HepG2 (cell line): ENCODE measurements around the gene LIN7A. TPM values are rescaled to one million over a fixed set of nuclear protein-coding genes. Genes with fewer than 3 reads are reported as not detected.

ENCODE experiments used
- ATF7 ChIP-seq, 2 experiments: fragments of 450-650 bp in 1 of 2; sonication (generic) in 1 of 2; formaldehyde crosslinking in 1 of 2; IDR thresholded peaks; 2 replicates each; pipeline versions ENCODE4 v1.4.0 to v1.6.1; 2016 to 2020; ENCODE audit warnings: antibody characterized with exemption in 1 of 2, mild to moderate bottlenecking in 1 of 2, missing genetic modification reagents in 1 of 2
- HOXA3 ChIP-seq: sonication (generic); formaldehyde crosslinking; IDR thresholded peaks from 2 replicates; pipeline ENCODE4 v1.5.0; 2020; ENCODE audit warnings: missing genetic modification reagents
- KLF9 ChIP-seq: IDR thresholded peaks from 2 replicates; pipeline ENCODE4 v1.6.1; 2016; ENCODE audit warnings: low read depth
- MAFF ChIP-seq: IDR thresholded peaks from 2 replicates; pipeline ENCODE4 v1.6.1; 2011; ENCODE audit warnings: low read depth, low read length, improper control_type of control experiment
- MIER3 ChIP-seq: IDR thresholded peaks from 2 replicates; pipeline ENCODE4 v1.6.1; 2016; ENCODE audit warnings: missing compliant biosample characterization, borderline replicate concordance
- NBN ChIP-seq: fragments of 450-650 bp; conservative IDR thresholded peaks from 2 replicates; pipeline ENCODE4 v1.6.1; 2017
- NFIB ChIP-seq: sonication (generic); formaldehyde crosslinking; IDR thresholded peaks from 2 replicates; pipeline ENCODE4 v1.9.0; 2021; ENCODE audit warnings: missing genetic modification reagents, mild to moderate bottlenecking, borderline replicate concordance
- NR0B2 ChIP-seq: sonication (generic); formaldehyde crosslinking; IDR thresholded peaks from 2 replicates; pipeline ENCODE4 v1.4.0; 2020; ENCODE audit warnings: mild to moderate bottlenecking, missing genetic modification reagents
- SAFB2 ChIP-seq: sonication (generic); formaldehyde crosslinking; IDR thresholded peaks from 2 replicates; pipeline ENCODE4 v1.5.1; 2020; ENCODE audit warnings: missing genetic modification reagents, low read depth, mild to moderate bottlenecking, borderline replicate concordance
- WIZ ChIP-seq: sonication (generic); formaldehyde crosslinking; IDR thresholded peaks from 2 replicates; pipeline ENCODE4 v1.5.1; 2020; ENCODE audit warnings: mild to moderate bottlenecking, missing genetic modification reagents
- ZFAT ChIP-seq: sonication (generic); formaldehyde crosslinking; conservative IDR thresholded peaks from 2 replicates; pipeline ENCODE4 v1.8.1; 2023; ENCODE audit warnings: missing genetic modification reagents, inconsistent platforms
- ZNF124 ChIP-seq: sonication (generic); formaldehyde crosslinking; IDR thresholded peaks from 2 replicates; pipeline ENCODE4 v1.4.0; 2020; ENCODE audit warnings: missing genetic modification reagents
- ZNF281 ChIP-seq: sonication (generic); formaldehyde crosslinking; IDR thresholded peaks from 2 replicates; pipeline ENCODE4 v1.4.0; 2020; ENCODE audit warnings: missing genetic modification reagents, borderline replicate concordance
- ZNF282 ChIP-seq: fragments of 450-650 bp; IDR thresholded peaks from 2 replicates; pipeline ENCODE4 v1.6.1; 2018; ENCODE audit not compliant: partially characterized antibody
- ZNF33B ChIP-seq: sonication (generic); formaldehyde crosslinking; IDR thresholded peaks from 2 replicates; pipeline ENCODE4 v1.5.1; 2020; ENCODE audit warnings: mild to moderate bottlenecking, missing genetic modification reagents
- ZNF367 ChIP-seq: sonication (generic); formaldehyde crosslinking; IDR thresholded peaks from 2 replicates; pipeline ENCODE4 v1.4.0; 2020; ENCODE audit warnings: missing genetic modification reagents, borderline replicate concordance
- ZNF644 ChIP-seq: IDR thresholded peaks from 2 replicates; pipeline ENCODE4 v1.6.1; 2016; ENCODE audit warnings: low read depth
- ZNF720 ChIP-seq: sonication (generic); formaldehyde crosslinking; IDR thresholded peaks from 2 replicates; pipeline ENCODE4 v1.4.0; 2020; ENCODE audit warnings: missing genetic modification reagents
- ZNF766 ChIP-seq: sonication (generic); formaldehyde crosslinking; IDR thresholded peaks from 2 replicates; pipeline ENCODE4 v1.5.0; 2020; ENCODE audit warnings: missing genetic modification reagents, borderline replicate concordance
- ZNF816 ChIP-seq: sonication (generic); formaldehyde crosslinking; IDR thresholded peaks from 2 replicates; pipeline ENCODE4 v1.8.0; 2022; ENCODE audit warnings: missing genetic modification reagents, mild to moderate bottlenecking, borderline replicate concordance
- polyA plus RNA-seq, 8 experiments: library from polyadenylated mRNA; depleted of rRNA in 3 of 8; stranded (reverse) in 7 of 8; unstranded in 1 of 8; fragments of >200 nt; fragmentation: Illumina TruSeq in 4 of 8; extraction: Trizol in 4 of 8; gene quantifications; 2 replicates each; pipeline versions ENCODE4 v1.2.1 to v1.2.3, GENCODE V29; 2011 to 2016; ENCODE audit warnings: low read depth in 4 of 8, missing spikeins in 1 of 8, mixed read lengths in 1 of 8; ENCODE audit not compliant: insufficient read depth in 1 of 8
- total RNA-seq, 5 experiments: library from RNA; depleted of rRNA; stranded (reverse); fragments of >200 nt; fragmentation: Illumina TruSeq; extraction: Trizol; gene quantifications; 2 replicates each; pipeline ENCODE4 v1.2.3, GENCODE V29; 2016; ENCODE audit warnings: low read depth in 1 of 5
- TF ChIP-seq, protein P1 (sequence below): sonication (generic); formaldehyde crosslinking; conservative IDR thresholded peaks from 2 replicates; pipeline ENCODE4 v1.4.0; 2020; ENCODE audit warnings: missing genetic modification reagents
- TF ChIP-seq, protein P2 (sequence below): sonication (generic); formaldehyde crosslinking; IDR thresholded peaks from 2 replicates; pipeline ENCODE4 v1.4.0; 2020; ENCODE audit warnings: missing genetic modification reagents
- TF ChIP-seq, protein P3 (sequence below): sonication (generic); formaldehyde crosslinking; IDR thresholded peaks from 2 replicates; pipeline ENCODE4 v1.8.1; 2023; ENCODE audit warnings: mild to moderate bottlenecking, moderate library complexity, missing genetic modification reagents

The LIN7A gene
- total and polyA plus RNA-seq, 2 of the 13 experiments (the other 11 are each of a cell fraction or from before 2014, with no cell fraction given): 18.5 to 19.2 TPM

DNA sequence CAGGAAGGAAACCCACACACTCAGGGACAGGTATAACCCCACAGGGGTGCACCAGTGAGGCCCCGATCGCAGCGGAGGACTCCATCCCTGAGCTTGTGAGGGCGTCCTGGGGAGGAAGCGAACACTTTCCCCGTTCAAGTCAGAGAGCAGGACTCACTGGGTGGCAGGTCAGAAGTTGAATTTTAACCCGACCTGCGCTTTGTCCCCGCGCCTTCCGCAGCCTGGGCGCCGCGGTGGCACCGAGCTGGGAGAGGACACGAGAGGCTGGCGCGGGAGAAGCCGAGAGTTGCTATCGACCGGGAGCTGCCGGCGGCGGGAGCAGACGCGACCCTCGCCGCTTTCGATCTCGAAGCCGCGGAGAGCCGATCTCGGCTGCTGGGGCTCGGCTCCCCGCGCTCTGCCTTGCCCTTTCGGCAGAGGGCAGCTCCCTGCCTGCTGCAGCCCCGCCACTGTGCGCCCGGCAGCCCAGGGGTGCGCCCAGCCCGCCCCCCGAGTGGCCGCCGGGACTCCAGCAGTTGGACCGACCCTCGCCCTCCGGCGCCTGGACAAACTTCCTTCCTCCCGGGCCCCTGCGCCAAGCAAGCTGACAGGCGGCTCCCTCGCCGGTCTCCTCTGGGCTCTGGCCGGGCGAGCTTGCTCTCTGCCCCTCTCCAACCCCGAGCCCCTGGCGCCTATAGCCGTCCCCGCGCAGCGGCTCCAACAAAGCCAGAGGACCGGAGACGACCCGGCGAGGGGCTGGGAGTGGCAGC lies 918 bp downstream of the LIN7A start (continued):
- TF ChIP-seq HOXA3 (CRISPR knock-in tag): peak; percentile 72; the same call in 1 of the 2 replicates
- no peak for TF ChIP-seq ZNF33B
- no peak for TF ChIP-seq NR0B2
- TF ChIP-seq ZFAT (CRISPR knock-in tag): no peak
- TF ChIP-seq, protein P1, sequence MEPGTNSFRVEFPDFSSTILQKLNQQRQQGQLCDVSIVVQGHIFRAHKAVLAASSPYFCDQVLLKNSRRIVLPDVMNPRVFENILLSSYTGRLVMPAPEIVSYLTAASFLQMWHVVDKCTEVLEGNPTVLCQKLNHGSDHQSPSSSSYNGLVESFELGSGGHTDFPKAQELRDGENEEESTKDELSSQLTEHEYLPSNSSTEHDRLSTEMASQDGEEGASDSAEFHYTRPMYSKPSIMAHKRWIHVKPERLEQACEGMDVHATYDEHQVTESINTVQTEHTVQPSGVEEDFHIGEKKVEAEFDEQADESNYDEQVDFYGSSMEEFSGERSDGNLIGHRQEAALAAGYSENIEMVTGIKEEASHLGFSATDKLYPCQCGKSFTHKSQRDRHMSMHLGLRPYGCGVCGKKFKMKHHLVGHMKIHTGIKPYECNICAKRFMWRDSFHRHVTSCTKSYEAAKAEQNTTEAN (CRISPR knock-in tag): no peak; the same call in 1 of the 2 replicates
- TF ChIP-seq ZNF282: no peak
- TF ChIP-seq ZNF644 (CRISPR knock-in tag): no peak
- TF ChIP-seq, protein P2, sequence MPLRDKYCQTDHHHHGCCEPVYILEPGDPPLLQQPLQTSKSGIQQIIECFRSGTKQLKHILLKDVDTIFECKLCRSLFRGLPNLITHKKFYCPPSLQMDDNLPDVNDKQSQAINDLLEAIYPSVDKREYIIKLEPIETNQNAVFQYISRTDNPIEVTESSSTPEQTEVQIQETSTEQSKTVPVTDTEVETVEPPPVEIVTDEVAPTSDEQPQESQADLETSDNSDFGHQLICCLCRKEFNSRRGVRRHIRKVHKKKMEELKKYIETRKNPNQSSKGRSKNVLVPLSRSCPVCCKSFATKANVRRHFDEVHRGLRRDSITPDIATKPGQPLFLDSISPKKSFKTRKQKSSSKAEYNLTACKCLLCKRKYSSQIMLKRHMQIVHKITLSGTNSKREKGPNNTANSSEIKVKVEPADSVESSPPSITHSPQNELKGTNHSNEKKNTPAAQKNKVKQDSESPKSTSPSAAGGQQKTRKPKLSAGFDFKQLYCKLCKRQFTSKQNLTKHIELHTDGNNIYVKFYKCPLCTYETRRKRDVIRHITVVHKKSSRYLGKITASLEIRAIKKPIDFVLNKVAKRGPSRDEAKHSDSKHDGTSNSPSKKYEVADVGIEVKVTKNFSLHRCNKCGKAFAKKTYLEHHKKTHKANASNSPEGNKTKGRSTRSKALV (CRISPR knock-in tag): peak; percentile 93; the same call in 1 of the 2 replicates
- TF ChIP-seq SAFB2 (CRISPR knock-in tag): peak; percentile 96
- TF ChIP-seq ZNF367 (CRISPR knock-in tag): no peak
- no peak for TF ChIP-seq NBN
- TF ChIP-seq KLF9 (CRISPR knock-in tag): 0 out of 2 replicates have a peak, but pooled peaks have one; percentile 45
- no peak for TF ChIP-seq ATF7 (IDR thresholded peaks at IDR 0.05)
- TF ChIP-seq ATF7 (CRISPR knock-in tag; IDR thresholded peaks at IDR 0.05): no peak
- 0 out of 2 replicates have a peak, but pooled peaks have one; percentile 68 for TF ChIP-seq ZNF766 (CRISPR knock-in tag)
- no peak for TF ChIP-seq ZNF720 (CRISPR knock-in tag)
- TF ChIP-seq, protein P3, sequence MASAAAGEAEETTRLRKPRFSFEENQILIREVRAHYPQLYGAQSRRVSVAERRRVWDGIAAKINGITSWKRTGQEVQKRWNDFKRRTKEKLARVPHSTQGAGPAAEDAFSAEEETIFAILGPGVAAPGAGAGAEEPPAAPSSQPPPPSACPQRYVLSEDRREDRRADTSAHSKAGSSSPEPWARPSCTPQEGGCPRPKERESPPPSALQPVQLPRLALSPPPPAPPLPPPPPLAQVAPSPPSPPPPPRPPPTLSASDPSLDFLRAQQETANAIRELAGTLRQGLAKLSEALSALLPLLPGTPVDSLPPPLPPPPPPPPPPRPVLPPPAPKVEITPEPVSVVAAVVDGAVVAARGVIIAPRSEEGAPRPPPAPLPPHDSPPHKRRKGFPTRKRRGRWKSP (CRISPR knock-in tag): peak; percentile 71
- no peak for TF ChIP-seq WIZ (CRISPR knock-in tag)
- peak; percentile 45 for TF ChIP-seq ZNF816 (CRISPR knock-in tag)
- TF ChIP-seq MAFF: no peak
- 0 out of 2 replicates have a peak, but pooled peaks have one; percentile 48 for TF ChIP-seq MIER3
- TF ChIP-seq ZNF281 (CRISPR knock-in tag): peak; percentile 30; the same call in 1 of the 2 replicates
- peak; percentile 19; the same call in 1 of the 2 replicates for TF ChIP-seq ZNF124 (CRISPR knock-in tag)
- no peak for TF ChIP-seq NFIB
